G401.6 (cell line): ENCODE measurements around the gene KNCN.

ENCODE experiments used
- FAIRE-seq: peaks from 2 replicates; lab custom pipeline; 2012; peaks lifted over from hg19 to GRCh38; lab: Jason Lieb, UNC

KNCN gene

DNA sequence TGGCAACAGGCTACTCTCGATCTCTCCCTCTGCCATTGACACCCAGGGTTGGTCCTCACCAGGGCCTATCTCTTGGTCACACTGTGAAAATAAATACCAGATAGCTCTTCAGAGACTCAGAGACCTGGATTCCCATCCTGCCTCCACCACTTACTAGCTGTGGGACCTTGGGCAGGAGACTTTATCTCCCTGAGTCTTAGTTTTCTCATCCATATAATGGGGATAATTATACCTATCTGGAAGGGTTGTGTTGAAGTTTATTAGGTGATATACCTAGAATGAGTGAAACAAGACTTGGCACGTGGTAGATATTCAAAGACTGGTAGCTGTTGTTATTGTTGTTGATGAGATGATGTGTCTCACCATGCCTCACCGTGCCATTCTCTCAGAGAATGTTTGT lies 54.4 kb downstream of the KNCN start:
- no peak for FAIRE-seq

DNA sequence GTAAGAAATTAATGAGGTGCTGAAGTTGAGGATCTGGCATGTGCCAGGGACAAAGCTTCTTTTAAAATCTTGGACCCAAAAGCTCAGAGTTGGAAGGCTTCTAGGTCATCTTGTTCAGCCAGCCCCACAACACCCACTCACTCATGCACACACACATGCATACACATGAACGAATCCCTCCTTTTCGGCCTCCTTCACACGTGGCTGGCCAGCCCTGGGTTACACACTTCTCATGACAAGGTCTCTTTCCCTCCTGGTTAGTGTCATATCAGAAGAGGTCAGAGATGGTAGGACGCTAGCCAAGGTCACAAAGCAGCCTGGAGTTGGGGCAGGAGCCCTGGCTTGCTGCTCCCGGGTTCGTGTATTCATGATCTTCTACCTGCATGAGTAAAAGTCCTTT lies 54.9 kb downstream of the KNCN start:
- FAIRE-seq, result no peak

DNA sequence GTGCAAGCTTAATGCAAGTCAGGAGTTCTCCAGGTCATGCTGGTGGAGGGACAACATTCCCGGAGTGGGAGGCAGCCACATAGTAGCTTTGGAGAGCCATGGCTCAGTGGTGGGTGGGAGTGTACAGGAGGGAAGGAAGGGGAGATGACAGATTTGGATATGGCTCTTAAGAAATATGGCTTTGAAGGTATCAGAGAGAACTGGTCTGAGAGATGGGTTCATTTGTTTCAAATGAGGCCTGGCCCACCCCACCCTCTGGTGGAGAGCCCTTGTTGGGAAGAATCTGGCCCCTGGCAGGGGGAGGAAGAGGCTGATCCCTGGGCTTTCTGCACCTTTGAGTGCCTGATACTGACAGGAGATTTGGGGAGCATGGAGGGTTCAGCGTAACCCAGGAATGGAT lies 55.7 kb downstream of the KNCN start:
- FAIRE-seq, result no peak
